HG02938 (cell line): ENCODE data around the gene TUBA4A.
A peak's percentile ranks its signal among the peaks of the same experiment; 100 is the strongest.
"Not testable (repeated sequence)": the region's sequence is repeated elsewhere in the genome, so short reads cannot be mapped to it uniquely, and the experiment has no call there.

Source experiments
- ATAC-seq: cut with Tn5 transposase; IDR thresholded peaks from one replicate; pipeline ENCODE4 v1.9.1; 2021; ENCODE audit warnings: mild to moderate bottlenecking, moderate library complexity; ENCODE audit not compliant: unreplicated experiment

Gene TUBA4A

DNA sequence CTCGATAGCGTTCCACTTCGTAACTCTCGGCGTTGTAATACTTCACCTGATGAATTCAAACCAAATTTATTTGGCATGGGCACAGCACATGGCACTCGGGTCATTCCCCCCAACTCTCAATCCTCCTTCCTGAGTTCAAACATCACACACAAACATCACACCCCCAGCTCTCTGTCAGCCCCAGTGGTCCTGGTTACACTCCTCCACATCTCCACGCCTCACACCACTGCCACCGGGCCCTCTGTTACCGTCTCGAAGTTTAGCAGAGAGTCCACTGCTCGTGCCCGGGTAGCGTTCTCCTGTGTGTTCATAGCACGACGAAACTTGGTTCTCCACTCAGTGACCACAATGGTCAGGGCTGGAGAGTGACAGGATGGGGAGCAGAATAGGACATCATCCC, 39.6 kb downstream of the TUBA4A start:
- ATAC-seq: no peak

DNA sequence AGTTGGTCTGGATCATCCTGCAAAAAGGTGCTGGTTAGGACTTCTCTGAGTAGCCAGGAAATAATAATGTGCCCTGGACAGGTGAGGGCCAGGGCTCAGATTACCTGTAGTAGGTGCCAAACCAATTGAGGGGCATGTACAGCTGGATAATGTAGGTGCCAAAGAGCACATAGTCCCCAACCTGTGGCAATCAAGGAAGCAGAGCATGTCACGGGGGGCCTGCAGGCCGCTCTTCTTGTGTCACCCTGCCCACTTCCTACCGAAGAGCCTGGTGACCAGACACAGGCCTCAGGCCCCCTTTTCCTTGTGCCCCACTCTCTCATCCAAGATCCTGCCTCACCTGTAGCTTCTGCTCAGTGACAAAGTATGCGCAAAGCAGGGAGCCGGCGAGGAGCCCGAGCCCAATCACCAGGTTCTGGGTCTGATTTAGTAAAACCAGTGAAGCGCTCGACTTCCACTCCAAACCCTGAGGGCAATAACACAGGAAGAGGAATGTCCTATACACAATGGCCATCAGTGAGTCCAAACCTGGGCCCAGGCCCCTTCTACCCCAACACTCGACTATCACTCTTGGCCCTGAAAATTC, 40.1 kb downstream of the TUBA4A start:
- no peak for ATAC-seq

DNA sequence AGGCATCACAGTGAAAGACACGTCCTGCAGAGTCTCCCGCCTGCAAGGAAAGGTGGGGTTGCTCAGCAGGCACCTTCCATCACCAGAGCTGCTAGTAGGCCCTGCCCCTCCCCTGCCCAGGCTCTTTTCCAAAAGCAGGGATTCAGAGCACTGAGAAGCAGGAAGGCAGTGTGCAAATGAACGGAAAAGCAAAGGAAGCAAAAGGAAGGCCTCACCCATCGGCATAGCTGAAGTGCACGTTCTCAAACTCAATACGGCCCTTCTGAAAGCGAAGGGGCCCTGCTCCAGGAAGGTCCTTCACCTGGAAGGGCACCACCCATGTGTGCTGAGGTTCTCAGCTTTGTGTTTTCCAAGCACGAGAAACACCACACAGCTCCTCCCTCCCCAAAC, 40.7 kb downstream of the TUBA4A start:
- no peak for ATAC-seq

DNA sequence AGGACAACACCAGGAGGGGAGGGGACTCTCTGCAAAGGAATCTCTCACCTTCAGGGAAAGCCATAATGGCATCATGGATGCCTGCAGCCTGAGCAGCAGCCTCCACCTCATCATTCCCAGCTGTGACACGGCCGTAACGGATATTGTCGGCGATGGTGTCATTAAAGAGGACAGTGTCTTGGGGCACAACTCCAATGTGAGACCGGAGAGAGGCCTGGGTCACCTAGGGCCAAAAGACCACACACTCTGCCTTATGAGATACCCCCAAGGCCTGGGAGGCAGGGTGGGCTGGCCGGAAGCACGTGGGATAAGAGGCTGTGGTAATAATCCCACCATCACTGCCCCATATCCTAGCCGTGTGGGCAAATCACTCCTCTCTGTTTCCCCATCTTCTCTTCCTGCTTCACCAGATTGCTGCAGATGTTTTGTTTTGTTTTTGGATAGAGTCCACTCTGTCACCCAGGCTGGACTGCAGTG, 42.8 kb downstream of the TUBA4A start:
- ATAC-seq: no peak

DNA sequence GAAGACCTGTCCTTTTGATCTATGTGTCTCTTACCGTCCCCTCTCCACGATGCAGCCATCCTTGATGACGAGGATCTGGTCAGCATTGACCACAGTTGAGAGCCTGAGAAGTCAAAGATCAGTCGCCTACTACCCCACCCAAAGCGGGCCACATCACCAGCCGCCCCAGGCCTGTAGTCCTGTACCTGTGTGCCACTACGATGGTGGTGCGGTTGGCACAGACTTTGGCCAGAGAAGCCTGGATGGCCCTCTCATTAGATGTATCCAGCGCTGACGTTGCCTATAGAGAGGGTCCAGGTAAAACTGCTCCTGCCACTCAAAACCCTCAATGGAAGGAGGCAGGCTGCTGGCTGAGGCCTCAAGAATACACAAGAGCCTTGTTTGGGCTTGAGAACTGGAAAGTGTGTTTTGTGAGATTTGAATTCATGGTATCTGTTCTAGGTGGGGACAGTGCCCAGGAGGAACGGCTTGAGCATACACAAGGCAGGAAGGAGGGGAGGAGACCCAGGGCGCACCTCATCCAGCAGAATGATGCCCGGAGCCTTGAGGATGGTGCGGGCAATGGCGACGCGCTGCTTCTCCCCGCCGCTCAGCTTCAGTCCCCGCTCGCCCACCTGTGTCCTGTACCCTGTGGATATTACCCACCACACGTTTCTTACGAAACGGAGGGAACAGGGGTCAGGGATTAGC, 43.4 kb downstream of the TUBA4A start:
- ATAC-seq: no peak

DNA sequence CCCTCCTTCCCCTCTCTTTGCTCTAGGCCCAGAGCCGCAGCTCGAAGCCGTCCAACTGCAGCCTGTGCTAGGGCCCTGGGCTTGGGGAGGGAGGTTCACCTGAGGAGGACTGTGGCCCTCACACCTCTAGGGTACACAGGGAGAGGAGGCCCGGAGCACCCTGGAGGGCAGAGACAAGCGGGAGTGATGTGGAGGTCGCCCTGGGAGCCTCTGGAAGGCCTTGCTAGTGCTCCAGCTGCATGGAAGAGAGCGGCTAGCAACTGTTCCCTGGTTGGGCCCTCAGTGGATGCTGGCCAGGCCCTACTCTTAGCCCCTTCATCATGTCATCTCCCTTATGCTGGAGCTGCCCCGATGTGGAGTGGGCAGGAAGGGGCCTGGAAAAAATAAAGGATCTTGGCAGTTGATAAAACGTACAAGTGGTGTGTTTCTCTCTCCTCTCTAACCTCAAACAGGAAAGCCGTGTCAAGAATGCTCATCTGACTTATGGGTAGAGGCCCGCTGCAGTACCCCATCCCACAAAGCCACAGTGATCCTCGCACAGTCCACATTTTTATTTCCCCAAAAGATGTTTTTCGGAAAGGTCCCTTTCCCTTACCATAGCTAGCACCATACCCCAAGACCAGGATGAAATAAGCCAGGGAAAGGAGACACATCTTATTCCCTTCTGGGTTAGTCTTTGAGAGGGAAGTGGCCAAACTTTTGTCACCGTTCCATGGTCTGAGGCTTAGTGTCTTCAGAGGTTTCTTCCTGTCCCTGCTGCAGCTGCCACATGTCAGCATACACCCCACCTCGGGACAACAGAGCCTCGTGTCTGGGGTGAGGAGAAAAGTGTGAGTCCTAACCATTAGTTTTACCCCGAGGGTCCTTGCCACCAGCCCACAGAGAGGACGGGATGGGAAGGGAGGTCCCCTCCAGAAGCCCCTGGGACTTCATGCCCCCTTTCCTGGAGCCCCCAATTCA, 44.2 kb downstream of the TUBA4A start:
- ATAC-seq: no peak

DNA sequence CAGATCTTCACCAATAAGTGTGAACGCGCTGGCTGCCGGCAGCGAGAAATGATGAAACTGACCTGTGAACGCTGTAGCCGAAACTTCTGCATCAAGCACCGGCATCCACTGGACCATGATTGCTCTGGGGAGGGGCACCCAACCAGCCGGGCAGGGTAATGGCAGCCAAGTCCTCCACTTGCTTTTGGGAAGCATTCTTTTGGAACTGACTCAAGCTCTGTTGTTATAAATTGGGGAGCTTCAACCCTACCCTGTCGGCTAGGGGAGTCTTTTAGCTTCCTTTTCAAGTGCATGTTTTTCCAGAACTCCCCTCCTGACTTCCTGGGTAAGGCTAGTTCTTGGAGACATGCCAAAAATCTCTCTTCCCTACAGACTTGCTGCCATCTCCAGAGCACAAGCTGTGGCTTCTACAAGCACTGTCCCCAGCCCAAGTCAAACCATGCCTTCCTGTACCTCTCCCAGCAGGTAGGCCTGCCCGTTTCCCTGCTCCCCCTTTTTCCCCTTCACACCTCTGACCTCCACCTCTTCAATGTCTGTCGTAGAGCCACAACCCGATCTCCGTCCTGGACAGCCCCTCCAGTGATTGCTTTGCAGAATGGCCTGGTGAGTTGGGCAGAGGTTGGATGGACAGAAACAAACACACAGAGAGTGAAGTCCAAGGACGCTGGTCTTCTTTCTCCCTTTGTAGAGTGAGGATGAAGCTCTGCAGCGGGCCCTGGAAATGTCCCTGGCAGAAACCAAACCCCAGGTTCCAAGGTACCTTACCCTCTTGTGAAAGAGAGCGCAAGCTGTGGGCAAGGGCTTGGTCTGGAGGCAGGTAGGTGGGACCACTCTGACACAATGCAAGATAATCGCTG, 45.6 kb downstream of the TUBA4A start:
- no peak for ATAC-seq

DNA sequence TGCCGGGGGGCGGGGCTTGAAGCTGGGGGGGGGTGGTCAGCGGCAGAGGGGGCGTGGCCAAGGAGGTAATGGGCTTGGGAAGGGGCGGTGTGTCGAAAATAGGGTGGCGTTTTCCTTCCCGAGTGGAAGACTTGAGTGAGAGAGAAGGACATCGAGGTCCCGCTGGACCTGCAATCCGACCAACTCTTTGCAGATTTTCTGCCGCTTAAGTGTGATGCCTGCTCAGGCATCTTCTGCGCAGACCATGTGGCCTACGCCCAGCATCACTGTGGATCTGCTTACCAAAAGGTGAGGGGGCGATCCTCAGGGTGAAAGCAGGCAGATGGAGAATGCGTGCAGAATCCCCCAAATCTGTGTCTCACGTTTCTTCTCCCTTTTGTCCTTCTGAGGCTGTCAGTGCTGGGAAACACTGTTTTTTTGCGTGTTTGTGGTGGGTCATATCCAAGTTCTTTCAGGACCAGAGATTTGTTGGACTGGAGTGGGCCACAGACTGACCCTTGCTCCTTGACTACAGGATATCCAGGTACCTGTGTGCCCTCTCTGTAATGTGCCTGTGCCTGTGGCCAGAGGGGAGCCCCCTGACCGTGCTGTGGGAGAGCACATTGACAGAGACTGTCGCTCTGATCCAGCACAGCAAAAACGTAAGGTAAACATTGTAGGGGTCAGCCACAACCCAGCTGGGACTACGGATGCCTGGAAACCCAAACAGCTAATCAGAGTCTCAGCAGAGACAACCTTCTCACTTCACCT, 46.4 kb downstream of the TUBA4A start:
- ATAC-seq: no peak

DNA sequence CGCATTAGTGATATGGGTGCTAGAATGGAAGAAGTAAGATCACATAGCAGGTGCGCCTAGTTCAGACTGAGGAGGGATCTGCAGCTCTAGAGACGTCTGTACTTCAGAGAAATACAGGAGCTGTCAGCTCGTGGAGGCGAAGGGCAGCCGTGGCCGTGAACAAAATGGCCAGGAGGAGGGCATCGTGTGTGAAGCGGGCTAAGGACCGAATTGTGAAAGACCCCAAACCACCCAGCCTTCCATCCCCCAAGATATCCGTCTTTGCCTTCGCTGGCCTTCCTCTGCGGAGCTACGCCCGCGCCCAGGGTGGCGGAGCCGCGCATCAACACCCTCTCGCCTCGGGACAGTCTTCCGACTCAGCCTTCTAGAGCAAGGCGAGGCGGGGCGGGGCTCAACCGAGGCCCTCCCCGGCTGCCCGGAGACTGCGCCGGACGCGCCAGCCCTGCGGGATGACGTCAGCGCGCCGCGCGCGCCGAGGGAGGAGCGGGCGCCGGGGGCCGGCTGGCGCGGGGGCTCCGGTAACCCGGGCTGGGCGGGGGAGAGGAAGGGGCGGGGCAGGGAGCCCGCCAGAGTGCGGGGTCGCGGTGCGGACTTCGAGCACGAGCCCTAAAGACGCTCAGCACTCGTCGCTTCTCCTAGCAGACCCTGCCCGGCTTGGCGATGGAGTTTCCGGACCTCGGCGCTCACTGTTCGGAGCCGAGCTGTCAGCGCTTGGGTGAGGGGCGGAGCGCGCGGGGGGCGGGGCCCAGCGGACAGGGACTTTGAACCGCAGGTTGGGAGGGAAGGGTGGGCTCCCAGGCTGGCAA, 47.2 kb downstream of the TUBA4A start, which contains the start of gene ZFAND2B:
ZFAND2B (plus strand) TSS at position 455 of the 806 bp plus-strand sequence; CDS start at position 661, 206 bp downstream.
- ATAC-seq: peak; percentile 94

DNA sequence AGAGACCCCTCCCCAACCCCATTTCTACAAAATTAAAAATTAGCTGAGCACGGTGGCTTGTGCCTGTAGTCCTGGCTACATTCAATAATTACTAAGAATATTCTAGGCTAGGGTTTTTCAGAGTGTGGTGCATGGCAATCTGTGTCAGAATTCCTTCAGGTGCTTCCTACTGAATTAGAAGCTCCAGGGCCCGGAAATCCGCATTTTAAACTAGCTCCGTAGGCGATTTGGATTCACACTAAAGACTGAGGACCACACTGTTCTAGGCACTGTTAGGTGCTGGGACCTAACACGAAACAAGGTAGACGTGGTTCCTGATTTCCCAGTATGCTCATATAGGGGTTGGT, 47.8 kb downstream of the TUBA4A start:
- ATAC-seq: no peak

DNA sequence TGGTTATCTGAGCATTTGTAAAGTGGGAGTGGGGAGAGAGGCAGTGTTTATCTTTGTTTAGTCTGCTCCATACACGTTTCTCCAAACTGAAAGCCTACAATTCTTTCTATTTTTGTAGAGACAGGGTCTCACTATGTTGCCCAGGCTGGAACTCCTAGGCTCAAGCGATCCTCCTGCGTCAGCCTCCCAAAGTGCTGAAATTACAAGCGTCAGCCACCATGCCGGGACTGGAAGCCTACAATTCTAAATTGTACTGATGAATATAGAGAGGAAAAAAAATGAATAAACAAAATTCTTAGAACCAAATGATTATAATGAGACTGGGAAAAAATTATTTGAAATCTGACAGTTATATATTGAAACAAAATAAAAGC, 48.6 kb downstream of the TUBA4A start:
- no peak for ATAC-seq

DNA sequence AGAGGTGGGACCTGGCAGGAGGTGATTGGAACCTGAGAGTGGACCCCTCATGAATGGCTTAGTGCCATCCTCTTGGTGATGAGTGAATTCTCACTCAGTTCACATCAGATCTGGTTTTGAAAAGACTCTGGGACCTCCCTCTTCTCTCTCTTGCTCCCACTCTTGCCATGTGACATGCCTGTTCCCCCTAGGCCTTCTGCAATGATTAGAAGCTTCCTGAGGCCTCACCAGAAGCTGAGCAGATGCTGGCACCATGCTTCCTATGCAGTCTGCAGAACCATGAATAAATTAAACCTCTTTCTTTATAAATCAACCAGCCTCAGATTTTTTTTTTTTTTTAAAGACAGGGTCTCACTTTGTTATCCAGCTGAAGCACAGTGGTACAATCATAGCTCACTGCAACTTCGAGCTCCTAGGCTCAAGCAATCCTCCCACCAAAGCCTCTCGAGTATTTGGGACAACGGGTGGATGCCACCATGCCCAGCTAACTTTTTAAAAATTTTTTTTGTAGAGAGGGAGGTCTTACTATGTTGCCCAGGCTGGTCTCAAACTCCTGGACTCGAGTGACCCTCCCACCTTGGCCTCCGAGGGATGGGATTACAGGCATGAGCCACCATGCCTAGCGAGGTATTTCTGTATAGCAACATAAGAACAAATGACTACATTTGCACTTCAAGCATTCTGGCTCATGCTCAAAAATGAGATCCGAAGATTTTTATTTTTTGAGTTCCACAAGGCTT, 49.1 kb downstream of the TUBA4A start:
- ATAC-seq: no peak

DNA sequence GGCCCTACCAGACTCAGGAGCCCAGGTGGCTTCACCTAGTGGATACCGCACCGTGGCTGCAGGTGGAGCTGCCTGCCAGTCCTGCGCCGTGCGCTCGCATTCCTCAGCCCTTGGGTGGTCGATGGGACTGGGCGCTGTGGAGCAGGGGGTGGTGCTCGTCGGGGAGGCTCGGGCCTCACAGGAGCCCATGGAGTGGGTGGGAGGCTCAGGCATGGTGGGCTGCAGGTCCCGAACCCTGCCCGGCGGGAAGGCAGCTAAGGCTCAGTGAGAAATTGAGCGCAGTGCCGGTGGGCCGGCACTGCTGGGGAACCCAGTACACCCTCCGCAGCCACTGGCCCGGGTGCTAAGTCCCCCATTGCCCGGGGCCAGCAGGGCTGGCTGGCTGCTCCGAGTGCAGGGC, 52.4 kb downstream of the TUBA4A start:
- not testable (repeated sequence) for ATAC-seq

DNA sequence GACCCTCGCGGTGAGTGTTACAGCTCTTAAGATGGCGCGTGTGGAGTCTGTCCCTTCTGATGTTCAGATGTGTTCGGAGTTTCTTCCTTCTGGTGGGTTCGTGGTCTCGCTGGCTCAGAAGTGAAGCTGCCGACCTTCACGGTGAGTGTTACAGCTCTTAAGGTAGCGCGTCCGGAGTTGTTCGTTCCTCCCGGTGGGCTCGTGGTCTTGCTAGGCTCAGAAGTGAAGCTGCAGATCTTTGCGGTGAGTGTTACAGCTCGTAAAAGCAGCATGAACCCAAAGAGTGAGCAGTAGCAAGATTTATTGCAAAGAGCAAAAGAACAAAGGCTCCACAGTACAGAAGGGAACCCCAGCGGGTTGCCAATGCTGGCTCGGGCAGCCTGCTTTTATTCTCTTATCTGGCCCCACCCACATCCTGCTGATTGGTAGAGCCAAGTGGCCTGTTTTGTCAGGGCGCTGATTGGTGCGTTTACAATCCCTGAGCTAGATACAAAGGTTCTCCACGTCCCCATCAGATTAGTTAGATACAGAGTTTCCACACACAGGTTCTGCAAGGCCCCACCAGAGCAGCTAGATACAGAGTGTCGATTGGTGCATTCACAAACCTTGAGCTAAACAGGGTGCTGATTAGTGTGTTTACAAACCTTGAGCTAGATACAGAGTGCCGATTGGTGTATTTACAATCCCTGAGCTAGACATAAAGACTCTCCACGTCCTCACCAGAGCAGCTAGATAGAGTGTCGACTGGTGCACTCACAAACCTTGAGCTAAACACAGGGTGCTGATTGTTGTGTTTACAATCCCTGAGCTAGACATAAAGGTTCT, 53.0 kb downstream of the TUBA4A start:
- ATAC-seq: not testable (repeated sequence)
